Lower lobe of right lung (tissue), 2 donors: ENCODE results near the gene BBX. TPM values are rescaled to one million over a fixed set of nuclear protein-coding genes. Genes with fewer than 3 reads are reported as not detected.

Experiments used
- ATAC-seq, 2 donors: fragments of 200-7000 bp; cut with Tn5 transposase; one replicate each; pipeline ENCODE4 v1.9.1; 2020 to 2022; ENCODE audit warnings: mild to moderate bottlenecking in 2 of 2, moderate library complexity in 2 of 2
- DNase-seq: peaks from one replicate; pipeline ENCODE4 v3.0.0-alpha.2; 2020
- H3K27ac ChIP-seq: fragments of 200-600 bp; one replicate; pipeline ENCODE4 v1.8.0; 2022
- H3K27me3 ChIP-seq: fragments of 200-600 bp; one replicate; pipeline ENCODE4 v1.8.0; 2022; ENCODE audit warnings: low read depth
- H3K36me3 ChIP-seq: fragments of 200-600 bp; one replicate; pipeline ENCODE4 v1.8.0; 2022; ENCODE audit warnings: mild to moderate bottlenecking
- H3K4me1 ChIP-seq: fragments of 200-600 bp; one replicate; pipeline ENCODE4 v1.8.0; 2022
- H3K4me3 ChIP-seq: fragments of 200-600 bp; one replicate; pipeline ENCODE4 v1.8.0; 2022; ENCODE audit warnings: mild to moderate bottlenecking
- H3K9me3 ChIP-seq: fragments of 200-600 bp; one replicate; pipeline ENCODE4 v1.8.0; 2022
- intact Hi-C: fragments of 100-400 bp; cut with DNase I; formaldehyde crosslinking; loops from one replicate; pipeline ENCODE4 v1.11.0; 2022
- total RNA-seq: library from RNA; stranded (reverse); fragmentation: NEBNext Ultra II Directional; extraction: Animal tissue kit (Norgen Biotek cat#: 25700); gene quantifications from one replicate; pipeline ENCODE4 v1.2.1, GENCODE V29; 2021
- TF ChIP-seq, protein P1 (sequence below): fragments of 200-600 bp; IDR thresholded peaks from one replicate; pipeline ENCODE4 v1.8.0; 2022; ENCODE audit warnings: antibody characterized with exemption, mild to moderate bottlenecking
- donor health status: DM: no; HTN: yes; CAD: no; lungs with severe emphysema.

Gene BBX
- total RNA-seq, 1 donor from 2014 or later, result 58.3 TPM

DNA sequence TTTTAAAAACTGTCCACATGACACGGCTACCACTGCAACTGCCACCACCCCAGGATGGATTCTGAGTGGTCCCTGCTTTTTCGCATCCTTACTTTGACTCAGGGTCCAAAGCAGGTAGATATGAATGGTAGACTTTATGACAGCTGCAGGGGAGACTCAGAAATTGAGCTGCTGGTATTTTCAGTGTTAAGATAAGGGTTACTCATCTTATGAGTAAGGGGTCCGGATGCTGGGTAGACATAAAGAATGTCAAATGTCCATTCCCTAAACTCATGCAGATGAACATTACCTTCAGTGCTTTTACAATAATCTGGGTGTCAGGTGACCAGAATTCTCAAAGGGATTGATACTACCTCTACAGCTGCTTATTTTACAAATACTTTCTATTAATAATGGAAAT lies 25.9 kb upstream of the BBX start:
- H3K9me3 ChIP-seq, result no peaks in the 10 kb centered on the region
- ATAC-seq (no peak), DNase-seq (no peak)
- H3K4me3 ChIP-seq, result no peak overlapping the region
- no peaks in the 10 kb centered on the region for H3K4me1 ChIP-seq
- no peaks in the 10 kb centered on the region for H3K27me3 ChIP-seq
- H3K36me3 ChIP-seq, result no peaks in the 10 kb centered on the region
- intact Hi-C loops, result no loop called here
- TF ChIP-seq, protein P1, sequence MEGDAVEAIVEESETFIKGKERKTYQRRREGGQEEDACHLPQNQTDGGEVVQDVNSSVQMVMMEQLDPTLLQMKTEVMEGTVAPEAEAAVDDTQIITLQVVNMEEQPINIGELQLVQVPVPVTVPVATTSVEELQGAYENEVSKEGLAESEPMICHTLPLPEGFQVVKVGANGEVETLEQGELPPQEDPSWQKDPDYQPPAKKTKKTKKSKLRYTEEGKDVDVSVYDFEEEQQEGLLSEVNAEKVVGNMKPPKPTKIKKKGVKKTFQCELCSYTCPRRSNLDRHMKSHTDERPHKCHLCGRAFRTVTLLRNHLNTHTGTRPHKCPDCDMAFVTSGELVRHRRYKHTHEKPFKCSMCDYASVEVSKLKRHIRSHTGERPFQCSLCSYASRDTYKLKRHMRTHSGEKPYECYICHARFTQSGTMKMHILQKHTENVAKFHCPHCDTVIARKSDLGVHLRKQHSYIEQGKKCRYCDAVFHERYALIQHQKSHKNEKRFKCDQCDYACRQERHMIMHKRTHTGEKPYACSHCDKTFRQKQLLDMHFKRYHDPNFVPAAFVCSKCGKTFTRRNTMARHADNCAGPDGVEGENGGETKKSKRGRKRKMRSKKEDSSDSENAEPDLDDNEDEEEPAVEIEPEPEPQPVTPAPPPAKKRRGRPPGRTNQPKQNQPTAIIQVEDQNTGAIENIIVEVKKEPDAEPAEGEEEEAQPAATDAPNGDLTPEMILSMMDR, result no peak
- no peak overlapping the region for H3K27ac ChIP-seq

DNA sequence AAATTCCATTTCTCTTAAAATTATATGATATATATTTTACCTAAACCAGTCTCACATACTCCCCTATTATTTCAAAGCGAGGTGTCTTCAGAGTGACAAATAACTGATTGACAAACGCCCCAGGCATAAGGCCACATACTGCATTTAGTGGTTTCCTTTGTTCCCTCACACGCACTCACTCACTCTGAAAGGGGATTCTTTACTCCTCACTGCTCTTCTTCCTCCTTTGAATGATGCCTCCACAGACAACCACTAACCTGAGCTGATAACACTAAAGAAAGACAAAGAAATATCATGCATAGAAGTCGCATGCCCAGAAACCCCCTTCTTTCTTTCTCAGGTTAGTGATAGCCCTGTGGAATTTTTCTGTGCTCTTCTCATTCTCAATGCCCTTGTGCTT lies 24.1 kb upstream of the BBX start:
- Histone ChIP-seq H3K4me3 (no peak overlapping the region), H3K27ac (no peak overlapping the region), H3K36me3 (no peaks in the 10 kb centered on the region), H3K27me3 (no peaks in the 10 kb centered on the region), H3K4me1 (no peaks in the 10 kb centered on the region), H3K9me3 (no peaks in the 10 kb centered on the region)
- DNase-seq (no peak), ATAC-seq (no peak)
- TF ChIP-seq, protein P1, result no peak
- intact Hi-C loops, result no loop called here

DNA sequence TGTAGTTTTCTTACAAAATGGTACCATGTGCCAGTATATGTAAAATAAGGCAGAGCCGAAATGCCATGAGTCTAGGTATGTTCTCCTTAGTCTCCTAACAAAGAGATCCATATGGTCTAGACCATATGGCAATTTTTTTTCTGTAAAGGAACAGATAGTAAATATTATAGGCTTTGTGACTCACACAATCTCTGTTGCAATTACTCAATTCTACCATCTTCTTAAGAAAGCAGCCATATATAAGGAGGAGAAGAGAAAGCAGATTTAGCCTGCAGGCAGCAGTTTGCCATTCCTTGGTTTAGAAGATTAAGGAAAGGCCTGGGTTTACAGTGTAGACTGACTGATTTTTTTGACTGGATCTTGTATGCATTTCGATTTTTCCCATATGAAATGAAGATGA lies 16.3 kb upstream of the BBX start:
- Histone ChIP-seq H3K27ac (no peak overlapping the region), H3K9me3 (no peaks in the 10 kb centered on the region), H3K27me3 (no peaks in the 10 kb centered on the region), H3K4me3 (no peak overlapping the region), H3K4me1 (no peaks in the 10 kb centered on the region), H3K36me3 (no peaks in the 10 kb centered on the region)
- TF ChIP-seq, protein P1, result no peak
- no peak for ATAC-seq
- no peak for DNase-seq
- intact Hi-C loops, result no loop called here

GRCh38 chr3:107508331-107508730 lies 14.4 kb upstream of the BBX start:
- no peak for DNase-seq
- Histone ChIP-seq H3K9me3 (no peaks in the 10 kb centered on the region), H3K4me3 (no peak overlapping the region), H3K27ac (no peak overlapping the region), H3K36me3 (no peaks in the 10 kb centered on the region), H3K27me3 (no peaks in the 10 kb centered on the region), H3K4me1 (no peaks in the 10 kb centered on the region)
- ATAC-seq, result no peak
- TF ChIP-seq, protein P1, result no peak
- intact Hi-C loops, result no loop called here

GRCh38 chr3:107512108-107512507 lies 10.7 kb upstream of the BBX start:
- no peak overlapping the region for H3K27ac ChIP-seq
- TF ChIP-seq, protein P1, result no peak
- DNase-seq, result no peak
- H3K4me3 ChIP-seq, result no peak overlapping the region
- ATAC-seq, result no peak
- no peaks in the 10 kb centered on the region for H3K4me1 ChIP-seq
- intact Hi-C loops, result no loop called here
- H3K27me3 ChIP-seq, result no peaks in the 10 kb centered on the region
- H3K36me3 ChIP-seq, result no peaks in the 10 kb centered on the region
- H3K9me3 ChIP-seq, result no peaks in the 10 kb centered on the region

DNA sequence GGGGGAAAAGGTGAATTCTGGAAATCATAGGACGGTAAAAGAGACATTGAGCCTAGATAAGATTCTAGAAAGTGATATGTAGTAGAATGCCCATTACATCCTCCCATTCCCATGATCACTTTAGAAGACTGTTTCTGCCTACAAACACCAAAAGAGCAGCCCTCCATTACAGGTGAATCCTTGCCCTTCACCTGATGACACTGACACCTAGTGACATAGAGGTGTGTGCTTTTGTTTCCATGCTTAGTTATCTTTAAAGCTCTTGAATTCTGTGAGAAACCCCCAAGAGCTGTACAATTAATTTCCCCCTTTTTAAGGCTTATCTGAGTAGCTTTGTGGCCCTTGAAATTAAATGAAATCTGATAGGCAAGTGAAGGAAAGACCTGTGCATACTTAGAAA lies 8.3 kb upstream of the BBX start:
- TF ChIP-seq, protein P1, result no peak
- Histone ChIP-seq H3K27me3 (no peaks in the 10 kb centered on the region), H3K36me3 (no peaks in the 10 kb centered on the region), H3K9me3 (no peaks in the 10 kb centered on the region), H3K4me1 (no peaks in the 10 kb centered on the region), H3K27ac (no peak overlapping the region), H3K4me3 (no peak overlapping the region)
- ATAC-seq (no peak), DNase-seq (no peak)
- intact Hi-C loops, result no loop called here
